WI38 (cell line): ENCODE data around the gene RNU1-1.
"Not testable (repeated sequence)": the region's sequence is repeated elsewhere in the genome, so short reads cannot be mapped to it uniquely, and the experiment has no call there.

Experiments used
- H3K4me3 ChIP-seq: 2 replicates; pipeline ENCODE4 v1.5.1; 2011; ENCODE audit warnings: low read depth, mild to moderate bottlenecking, control low read depth, low read length
- TF ChIP-seq, protein P1 (sequence below): IDR thresholded peaks from 2 replicates; pipeline ENCODE4 v1.5.1; 2012; ENCODE audit warnings: low read depth, mild to moderate bottlenecking, control low read depth, low read length

The RNU1-1 gene

DNA sequence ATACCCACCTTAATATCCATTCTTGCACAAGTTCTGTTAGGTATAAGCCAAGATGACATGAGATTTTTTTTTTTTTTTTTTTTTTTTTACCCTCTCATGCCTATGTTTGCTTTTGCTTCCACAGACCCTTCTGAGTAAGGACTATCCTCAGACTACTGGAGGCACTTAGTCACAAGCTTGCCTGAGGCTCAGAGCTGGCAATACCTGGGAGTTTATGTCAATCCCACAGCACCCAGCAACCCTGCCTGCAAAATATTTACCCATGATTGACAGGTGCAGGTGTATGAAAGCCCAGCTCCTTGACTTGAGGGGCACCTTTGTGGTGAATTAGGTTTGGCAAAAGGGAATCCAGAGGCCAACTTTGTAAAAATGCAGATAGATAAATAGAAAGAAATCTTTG lies 11.7 kb upstream of the RNU1-1 start:
- H3K4me3 ChIP-seq = not testable (repeated sequence)

DNA sequence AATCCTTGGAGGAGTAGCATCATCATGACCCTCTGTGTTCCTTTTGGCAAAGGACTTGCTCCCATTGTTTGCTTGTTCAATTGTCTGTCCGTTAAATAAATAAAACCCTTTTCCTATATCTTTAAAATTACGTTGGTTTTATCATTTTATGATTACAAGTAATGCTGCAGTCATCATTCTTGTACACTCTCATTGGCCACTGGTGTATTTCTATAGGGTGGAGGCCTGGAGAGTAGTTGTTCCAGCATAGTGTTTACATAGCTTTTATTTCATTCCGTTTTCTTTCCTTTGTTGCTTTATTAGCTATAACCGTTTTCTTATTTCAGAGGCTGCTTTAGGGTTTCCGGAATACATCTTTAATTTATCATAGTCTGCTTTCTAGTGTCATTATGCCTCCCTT lies 7.6 kb upstream of the RNU1-1 start:
- not testable (repeated sequence) for H3K4me3 ChIP-seq

DNA sequence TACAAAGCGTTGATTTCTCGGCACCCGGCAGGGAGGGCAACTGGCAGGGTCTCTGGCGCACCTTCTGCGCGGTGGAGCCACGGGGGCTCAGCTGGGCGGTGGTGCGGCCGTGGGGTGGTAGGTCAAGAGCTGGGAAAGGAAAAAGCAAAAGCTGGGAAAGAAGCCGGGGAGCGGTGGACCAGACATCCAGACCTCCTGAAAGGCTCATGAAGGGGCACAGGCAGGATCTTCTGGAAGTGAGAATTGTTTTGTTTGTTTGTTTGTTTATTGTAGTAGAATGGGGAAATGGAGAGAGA lies 7.2 kb upstream of the RNU1-1 start:
- TF ChIP-seq, protein P1, sequence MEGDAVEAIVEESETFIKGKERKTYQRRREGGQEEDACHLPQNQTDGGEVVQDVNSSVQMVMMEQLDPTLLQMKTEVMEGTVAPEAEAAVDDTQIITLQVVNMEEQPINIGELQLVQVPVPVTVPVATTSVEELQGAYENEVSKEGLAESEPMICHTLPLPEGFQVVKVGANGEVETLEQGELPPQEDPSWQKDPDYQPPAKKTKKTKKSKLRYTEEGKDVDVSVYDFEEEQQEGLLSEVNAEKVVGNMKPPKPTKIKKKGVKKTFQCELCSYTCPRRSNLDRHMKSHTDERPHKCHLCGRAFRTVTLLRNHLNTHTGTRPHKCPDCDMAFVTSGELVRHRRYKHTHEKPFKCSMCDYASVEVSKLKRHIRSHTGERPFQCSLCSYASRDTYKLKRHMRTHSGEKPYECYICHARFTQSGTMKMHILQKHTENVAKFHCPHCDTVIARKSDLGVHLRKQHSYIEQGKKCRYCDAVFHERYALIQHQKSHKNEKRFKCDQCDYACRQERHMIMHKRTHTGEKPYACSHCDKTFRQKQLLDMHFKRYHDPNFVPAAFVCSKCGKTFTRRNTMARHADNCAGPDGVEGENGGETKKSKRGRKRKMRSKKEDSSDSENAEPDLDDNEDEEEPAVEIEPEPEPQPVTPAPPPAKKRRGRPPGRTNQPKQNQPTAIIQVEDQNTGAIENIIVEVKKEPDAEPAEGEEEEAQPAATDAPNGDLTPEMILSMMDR = no peak
- H3K4me3 ChIP-seq = no peak overlapping the region

DNA sequence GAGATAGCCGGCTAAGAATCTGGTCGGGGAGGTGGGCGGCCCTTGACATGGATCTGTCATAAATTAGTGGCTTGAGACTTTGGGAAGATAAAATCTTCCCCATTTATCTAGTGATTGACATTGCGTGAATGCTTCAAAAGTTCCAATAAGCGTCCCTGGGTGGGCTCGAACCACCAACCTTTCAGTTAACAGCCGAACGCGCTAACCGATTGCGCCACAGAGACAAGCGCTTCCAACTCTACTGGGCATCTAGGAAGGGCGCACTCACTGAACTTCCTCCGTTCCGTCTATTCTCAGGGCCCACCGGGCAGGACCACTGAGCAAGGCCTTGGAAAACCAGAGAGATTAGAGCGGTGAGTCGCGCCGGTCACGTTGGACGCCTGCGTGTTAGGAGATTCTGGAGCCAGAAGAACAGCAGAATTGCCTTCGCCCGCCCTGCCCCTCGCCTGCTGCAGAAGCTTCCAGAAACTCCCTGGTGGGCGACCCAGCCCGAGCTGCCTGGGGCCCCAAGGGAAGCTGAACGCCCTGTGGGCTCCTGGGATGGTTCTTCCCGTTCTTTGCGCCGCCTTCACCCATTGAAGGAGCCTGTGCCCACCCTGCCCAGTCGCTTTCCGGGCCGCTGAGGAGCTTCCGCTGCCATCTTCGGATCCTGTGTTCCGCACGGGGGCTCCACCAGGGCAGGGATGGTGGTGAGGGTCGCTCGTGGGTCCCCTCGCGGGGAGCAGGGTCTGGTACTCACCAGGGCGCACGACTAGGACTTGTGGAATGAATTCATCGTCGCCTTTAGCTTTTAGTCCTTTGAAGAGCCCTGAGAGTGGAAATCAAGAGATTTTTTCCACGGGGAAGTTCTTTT lies 6.6 kb upstream of the RNU1-1 start:
- H3K4me3 ChIP-seq = not testable (repeated sequence)

DNA sequence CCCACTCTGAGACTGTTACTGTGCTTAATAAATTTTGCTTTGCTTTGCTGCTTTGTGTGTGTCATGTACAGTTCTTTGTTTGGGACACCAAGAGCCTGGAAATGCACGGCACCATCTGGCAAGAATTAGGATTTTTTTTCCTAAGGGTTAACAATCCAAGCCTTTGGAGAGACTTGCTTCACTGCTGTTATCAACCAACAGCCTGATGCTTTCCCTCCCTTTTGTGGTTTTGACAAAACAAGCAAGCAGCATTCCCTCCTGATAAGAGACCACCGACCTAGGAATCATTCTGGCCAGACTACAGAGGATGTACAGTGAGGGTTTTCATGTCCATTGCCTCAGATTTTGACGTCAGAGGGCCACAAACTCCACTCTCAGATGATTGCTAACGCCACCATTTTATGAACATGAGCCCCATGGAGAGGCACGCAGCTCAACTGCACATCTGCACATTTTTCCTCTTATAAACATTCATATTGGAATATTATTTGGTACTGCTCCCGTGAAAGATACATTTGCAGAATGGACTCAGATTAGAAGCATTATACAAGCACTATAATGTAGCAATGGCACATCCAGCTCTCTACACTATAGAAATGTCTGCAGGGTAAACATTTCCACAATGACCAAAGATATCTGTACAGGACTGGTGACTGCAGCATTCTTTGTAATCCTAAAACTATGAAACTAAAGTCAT lies 5.3 kb upstream of the RNU1-1 start:
- not testable (repeated sequence) for H3K4me3 ChIP-seq

DNA sequence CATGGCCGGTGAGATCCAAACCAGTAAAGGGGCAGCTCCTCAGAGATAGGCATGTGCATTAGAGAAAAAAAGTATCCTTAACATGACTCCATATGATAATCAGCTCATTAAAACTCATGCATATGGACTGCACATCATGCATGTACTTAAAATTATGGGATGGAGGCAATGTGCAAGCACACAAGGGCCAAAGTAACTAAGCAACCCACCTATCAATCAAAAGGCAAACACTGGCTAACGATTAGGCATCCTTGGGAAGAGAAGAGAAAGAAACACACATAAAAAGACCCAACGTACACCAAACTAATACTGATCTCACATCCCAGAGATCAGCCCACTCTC lies 4.8 kb upstream of the RNU1-1 start:
- not testable (repeated sequence) for H3K4me3 ChIP-seq

DNA sequence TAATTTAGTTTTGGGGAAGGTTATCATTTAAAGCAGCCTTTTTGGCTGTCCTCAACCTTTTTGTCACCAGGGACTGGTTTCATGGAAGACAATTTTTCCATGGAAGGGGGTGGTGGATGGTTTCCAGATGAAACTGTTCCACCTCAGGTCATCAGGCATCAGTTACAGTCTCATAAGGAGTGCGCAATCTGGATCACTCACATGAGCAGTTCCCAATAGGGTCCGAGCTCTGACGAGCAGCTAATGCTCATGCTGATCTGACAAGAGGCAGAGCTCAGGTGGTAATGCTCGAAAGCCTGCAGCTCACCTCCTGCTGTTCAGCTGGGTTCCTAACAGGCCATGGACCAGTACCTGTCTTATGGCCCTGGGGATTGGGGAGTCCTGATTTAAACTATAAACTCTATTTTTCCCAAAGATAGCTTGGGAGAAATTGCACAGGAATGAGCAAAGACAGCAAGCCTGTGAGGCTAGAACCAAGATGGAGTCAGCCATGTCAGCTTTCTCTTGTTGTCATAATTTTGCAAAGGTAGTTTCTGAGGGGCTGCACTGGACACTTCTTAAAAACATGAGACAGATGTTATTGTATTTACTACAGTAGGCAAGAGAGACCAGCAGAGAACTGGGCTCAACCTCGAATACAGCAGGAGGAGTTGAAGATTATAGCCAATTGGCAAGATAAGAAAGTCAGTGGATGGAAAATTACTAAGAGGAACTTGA lies 2.8 kb upstream of the RNU1-1 start:
- H3K4me3 ChIP-seq = not testable (repeated sequence)

DNA sequence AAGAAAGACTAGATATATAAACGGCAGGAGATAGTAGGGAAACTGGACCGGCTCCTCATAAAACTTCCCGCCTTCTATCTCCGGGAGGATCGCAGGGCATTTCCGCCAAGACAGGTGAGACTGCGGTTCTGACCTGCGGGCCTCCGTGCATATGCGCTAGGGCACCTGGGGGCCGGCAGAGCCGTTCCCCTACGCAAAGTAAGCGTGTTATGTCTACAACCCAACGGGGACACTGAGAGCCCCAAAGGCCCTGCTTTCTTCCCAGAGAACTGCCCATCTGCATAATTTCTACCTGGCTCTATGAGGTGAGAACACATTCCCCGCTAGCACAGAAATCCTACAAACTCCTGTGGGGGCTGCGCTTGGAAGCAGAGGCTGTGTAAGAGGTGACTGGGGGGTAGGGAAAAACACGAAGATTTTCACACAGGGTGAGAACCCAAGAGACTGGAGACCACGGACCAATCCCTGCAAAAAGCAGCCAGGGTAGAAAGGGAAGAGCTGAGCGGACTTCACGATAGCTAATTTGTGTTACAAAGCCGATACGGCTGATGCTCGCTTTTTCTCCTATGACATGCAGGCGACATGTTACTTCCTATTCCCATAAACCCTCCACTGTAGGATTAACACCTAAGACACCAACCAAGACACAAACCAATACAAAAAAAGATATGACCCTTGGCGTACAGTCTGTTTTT lies 526 bp downstream of the RNU1-1 start:
- not testable (repeated sequence) for H3K4me3 ChIP-seq

DNA sequence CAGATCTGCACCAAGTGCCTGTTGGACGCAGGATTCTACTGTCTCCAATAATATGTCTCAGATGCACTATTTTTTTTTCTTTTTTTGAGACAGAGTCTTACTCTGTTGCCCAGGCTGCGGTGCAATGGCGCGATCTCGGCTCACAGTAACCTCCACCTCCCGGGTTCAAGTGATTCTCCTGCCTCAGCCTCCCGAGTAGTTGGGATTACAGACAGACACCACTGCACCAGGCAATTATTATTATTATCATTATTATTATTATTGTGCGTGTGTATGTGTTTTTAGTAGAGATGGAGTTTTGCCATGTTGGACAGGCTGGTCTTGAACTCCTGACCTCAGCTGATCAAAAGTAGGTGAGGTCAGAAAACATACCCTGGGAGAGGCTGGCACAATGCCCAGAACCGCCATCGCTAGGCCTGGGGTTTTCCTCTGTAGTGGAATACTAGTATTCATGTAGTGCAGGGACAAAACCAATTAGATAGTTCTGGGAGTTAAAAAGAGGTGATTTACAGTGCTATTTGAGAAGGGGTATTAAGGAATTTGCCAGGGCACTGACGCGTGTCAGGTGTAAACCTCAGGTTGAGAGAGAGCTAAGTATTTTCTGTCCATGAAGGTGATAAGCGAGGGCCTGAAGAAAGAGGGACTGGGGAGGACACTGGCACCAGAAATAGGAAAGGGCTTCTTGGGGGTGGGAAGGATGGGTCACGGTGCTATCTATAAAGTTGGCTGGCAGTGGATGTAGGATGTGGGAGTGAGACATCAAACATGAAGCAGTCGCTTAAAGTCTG lies 1.3 kb downstream of the RNU1-1 start:
- H3K4me3 ChIP-seq = not testable (repeated sequence)

DNA sequence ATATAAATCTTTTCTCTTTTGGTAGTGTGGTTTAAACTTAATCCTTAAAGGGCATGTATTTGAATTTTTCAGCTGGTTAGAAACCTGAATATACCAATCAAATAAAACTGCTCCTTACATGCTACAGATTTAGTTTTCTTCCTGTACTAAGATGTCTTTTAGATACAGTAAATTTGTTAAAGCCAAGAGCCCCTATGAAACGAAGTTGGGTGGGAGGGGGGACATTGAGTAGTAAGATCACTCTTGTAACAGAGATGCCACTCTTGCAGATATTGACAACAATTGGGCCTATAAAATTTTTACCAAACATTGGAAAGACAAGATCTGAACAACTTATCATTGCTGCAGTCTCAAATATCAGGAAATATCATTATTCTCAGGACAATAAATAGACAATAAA lies 2.2 kb downstream of the RNU1-1 start:
- not testable (repeated sequence) for H3K4me3 ChIP-seq

DNA sequence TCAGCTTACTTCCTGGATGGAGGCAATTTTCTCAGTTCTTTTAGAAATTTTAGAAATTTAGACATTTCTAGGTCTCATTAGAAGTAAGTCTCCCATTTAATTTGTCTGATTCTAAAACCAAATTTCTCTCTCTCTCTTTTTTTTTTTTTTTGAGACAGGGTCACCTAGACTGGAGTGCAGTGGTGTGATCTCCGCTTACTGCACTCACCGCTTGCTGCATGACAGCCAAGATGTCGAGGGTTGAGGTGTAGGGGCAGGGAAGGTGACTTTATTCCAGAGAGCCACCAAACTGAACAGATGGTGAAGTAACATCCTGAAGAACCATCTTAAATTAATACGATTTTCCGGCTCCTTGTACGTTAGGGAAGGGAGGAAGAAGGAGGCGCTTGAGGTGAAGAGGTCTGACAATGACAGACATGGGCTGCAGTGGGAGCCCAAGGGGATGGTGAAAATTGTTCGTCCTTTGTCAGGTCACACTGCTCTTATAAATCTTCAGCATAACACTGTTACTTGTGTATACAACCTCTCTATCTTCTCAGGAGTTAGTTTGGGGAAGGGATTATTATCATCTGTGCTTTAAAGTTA lies 5.1 kb downstream of the RNU1-1 start:
- H3K4me3 ChIP-seq = not testable (repeated sequence)

DNA sequence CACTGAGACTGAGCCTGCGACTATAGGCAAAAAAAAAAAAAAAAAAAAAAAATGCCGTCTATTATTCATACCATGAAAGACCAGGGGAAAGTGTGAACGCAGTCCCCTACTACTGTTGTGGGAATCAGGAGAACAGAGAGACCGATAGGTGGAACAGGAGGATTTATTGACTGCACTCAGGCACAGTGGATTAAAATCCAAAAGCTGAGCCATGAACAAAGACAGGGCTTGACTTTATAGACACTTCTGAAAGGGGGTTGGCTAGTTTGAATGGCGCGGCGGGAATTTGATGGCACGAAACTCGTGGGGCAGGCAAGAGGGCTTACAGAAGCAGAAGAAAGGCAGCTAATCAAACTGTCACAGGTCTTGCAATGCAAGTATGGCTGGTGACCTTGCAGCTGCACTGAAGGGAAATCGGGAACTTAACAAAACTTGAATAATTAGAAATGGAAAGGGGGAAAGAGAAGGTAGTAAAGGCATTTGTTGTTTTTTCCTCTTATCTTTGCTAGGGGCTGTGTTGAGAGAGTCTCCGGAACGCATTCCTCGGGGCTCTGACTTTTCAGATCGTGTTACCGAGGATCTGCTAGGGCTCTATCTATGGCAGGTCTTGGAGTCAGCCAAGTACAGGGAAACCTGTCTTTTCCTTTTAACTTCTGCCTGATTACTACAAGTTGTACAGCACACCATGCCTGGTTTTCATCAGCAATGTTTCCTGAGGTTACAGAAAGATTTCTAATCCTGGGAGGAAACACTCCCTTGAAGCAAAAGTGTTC lies 7.5 kb downstream of the RNU1-1 start:
- H3K4me3 ChIP-seq = not testable (repeated sequence)

DNA sequence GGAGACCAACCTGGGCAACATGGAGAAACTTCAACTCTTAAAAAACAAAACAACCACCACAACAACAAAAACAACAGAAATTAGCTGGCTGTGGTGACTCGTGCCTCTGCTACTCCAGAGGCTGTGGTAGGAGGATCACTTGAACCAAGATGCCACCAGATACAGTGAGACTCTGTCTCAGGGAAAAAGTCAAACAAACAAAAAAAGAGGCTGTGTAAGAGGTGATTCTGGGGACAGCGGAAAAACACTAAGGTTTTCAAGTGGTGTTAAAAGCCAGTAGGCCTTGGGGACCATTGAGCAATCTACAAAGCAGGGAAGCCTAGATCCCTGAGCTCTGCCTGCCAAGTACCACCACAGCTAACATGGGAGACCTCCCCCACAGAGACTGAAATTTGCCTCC lies 8.2 kb downstream of the RNU1-1 start:
- not testable (repeated sequence) for H3K4me3 ChIP-seq
